Measurements from ENCODE around the gene TMC8. TPM values are rescaled to one million over a fixed set of nuclear protein-coding genes. Genes with fewer than 3 reads are reported as not detected.

TMC8 gene
- total and polyA plus RNA-seq, 2 donors (not counting 3 experiments of a cell fraction or from before 2014, with no cell fraction given) = 0.07 to 1.3 TPM

DNA sequence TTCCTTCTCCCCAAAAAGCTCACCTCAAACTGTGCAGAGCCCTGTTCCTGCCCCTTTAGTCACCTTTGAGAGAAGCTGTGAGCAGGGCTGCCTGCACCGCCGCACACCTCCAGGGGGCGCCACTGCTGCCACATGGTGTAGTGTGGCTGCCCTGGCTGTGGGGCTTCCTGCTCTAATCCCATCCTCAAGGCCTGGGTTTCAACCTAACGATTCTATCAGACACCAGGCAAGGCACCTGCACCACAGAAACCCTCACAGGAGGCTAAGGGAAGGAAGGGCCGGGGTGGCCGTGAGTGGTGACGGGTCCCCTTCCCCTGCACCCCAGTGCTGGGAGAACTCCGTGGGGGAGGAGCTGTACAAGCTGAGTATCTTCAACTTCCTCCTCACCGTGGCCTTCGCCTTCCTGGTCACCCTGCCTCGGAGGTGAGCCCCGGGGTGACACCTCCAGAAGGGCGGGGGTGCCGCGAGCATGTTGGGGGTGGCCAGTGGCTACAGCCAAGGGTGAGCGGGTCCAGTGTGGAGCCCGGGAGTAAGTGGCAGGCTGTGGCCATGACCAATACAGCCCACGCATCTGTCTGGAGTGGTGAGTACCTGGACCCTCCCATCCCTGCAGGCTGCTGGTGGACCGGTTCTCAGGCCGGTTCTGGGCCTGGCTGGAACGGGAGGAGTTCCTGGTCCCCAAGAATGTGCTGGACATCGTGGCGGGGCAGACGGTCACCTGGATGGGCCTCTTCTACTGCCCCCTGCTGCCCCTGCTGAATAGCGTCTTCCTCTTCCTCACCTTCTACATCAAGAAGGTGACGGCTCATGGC is 7.0 kb downstream of the TMC8 start:
- H3K36me3 ChIP-seq (ENCODE audit: control insufficient read depth in 2 of 2, extremely low read depth in 1 of 2, insufficient read depth in 2 of 2, low read length in 2 of 2) = no peaks in the 10 kb centered on the region
- H3K27ac ChIP-seq (ENCODE audit: insufficient read depth, low read depth, low read length) = no peak overlapping the region
- intact Hi-C loops (cut with micrococcal nuclease) = no loop called here
- no peaks in the 10 kb centered on the region for H3K9me3 ChIP-seq (replicated peaks; ENCODE audit: control insufficient read depth, insufficient read depth, low read length)
- no peak overlapping the region for H3K4me2 ChIP-seq (ENCODE audit: insufficient read depth, low read length)
- FAIRE-seq = no peak
- no peaks in the 10 kb centered on the region for H3K79me2 ChIP-seq (ENCODE audit: control insufficient read depth, insufficient read depth, low read length)
- no peak overlapping the region for H2AFZ ChIP-seq (ENCODE audit: low read depth, low read length)
- BruUV-seq (replicated peaks) = no TSS peak
- TF ChIP-seq POLR2A (IDR thresholded peaks at IDR 0.05; ENCODE audit: low read depth, low read length) (no peak), JUN (IDR thresholded peaks at IDR 0.05; ENCODE audit: borderline replicate concordance, insufficient read depth, insufficient read length, low read depth) (no peak), CTCF (IDR thresholded peaks at IDR 0.05; ENCODE audit: extremely low read depth in 1 of 2, insufficient read depth in 1 of 2, low read depth in 1 of 2, low read length in 2 of 2) (peak; percentile 35 to 38)
- peaks cover 14% of the 10 kb centered on the region for H3K4me1 ChIP-seq (ENCODE audit: control insufficient read depth, extremely low read depth, insufficient read depth, low read length)
- no peak for DNase-seq (ENCODE audit: low read depth, low spot score)
- H3K4me3 ChIP-seq (replicated peaks in 1 of 3; ENCODE audit: insufficient read depth in 1 of 3, low read depth in 1 of 3, low read length in 3 of 3) = no peak overlapping the region
- H3K9me1 ChIP-seq (replicated peaks; ENCODE audit: control insufficient read depth, extremely low read depth, insufficient read depth, low read length) = no peaks in the 10 kb centered on the region
- dilution Hi-C loops (cut with MboI; ENCODE audit: extremely low pct_ligation_motif_present, low sequenced_read_pairs) = no loop called here
- no peak overlapping the region for H3K9ac ChIP-seq (replicated peaks; ENCODE audit: extremely low read depth, insufficient read depth, low read length)
- POLR2A ChIA-PET = no interaction called here
- no peaks in the 10 kb centered on the region for H3K27me3 ChIP-seq (ENCODE audit: control insufficient read depth in 2 of 2, insufficient read depth in 2 of 2, low read length in 2 of 2)
- H4K20me1 ChIP-seq (replicated peaks; ENCODE audit: control insufficient read depth, extremely low read depth, insufficient read depth, low read length) = no peaks in the 10 kb centered on the region
- CTCF ChIA-PET = interaction anchor here (1.2 to 1.4 kb wide), 4 partner anchors 25 to 124 kb away, joined by 3 to 5 read pairs (median 4); no protein-coding TSS in a partner anchor
